HL-60 (cell line): Measurements from ENCODE around the gene NR3C2.

Experiments used
- POLR2AphosphoS5 ChIP-seq: IDR thresholded peaks from 2 replicates; pipeline ENCODE4 v1.6.1; 2012; ENCODE audit warnings: low read depth
- TF ChIP-seq, protein P1 (sequence below): IDR thresholded peaks from one replicate; pipeline ENCODE4 v1.5.1; 2011; ENCODE audit warnings: low read length, control low read depth, inconsistent platforms; ENCODE audit not compliant: insufficient read depth
- TF ChIP-seq, protein P2 (sequence below): IDR thresholded peaks from 2 replicates; pipeline ENCODE4 v1.6.1; 2012; ENCODE audit warnings: low read depth; ENCODE audit not compliant: insufficient replicate concordance

DNA sequence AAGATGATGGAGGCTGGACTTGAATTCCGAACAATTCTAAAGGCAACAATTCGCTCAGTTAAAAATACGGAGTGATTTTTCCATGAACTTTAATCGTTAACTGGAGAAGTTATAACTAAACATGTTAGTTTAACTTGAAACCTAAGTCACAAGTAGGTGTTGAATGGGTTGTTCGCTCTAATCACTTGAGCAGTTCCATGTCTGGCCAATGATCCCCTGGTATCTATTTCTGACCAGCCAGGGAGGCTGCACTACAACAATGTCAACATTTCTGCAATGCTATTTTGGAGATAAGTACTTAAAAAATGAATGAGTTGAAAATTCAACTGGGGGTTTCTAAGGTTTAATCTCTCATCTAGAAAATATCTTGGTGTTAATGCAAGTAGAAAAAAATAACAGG, 112.5 kb downstream of the NR3C2 start:
- TF ChIP-seq, protein P1, sequence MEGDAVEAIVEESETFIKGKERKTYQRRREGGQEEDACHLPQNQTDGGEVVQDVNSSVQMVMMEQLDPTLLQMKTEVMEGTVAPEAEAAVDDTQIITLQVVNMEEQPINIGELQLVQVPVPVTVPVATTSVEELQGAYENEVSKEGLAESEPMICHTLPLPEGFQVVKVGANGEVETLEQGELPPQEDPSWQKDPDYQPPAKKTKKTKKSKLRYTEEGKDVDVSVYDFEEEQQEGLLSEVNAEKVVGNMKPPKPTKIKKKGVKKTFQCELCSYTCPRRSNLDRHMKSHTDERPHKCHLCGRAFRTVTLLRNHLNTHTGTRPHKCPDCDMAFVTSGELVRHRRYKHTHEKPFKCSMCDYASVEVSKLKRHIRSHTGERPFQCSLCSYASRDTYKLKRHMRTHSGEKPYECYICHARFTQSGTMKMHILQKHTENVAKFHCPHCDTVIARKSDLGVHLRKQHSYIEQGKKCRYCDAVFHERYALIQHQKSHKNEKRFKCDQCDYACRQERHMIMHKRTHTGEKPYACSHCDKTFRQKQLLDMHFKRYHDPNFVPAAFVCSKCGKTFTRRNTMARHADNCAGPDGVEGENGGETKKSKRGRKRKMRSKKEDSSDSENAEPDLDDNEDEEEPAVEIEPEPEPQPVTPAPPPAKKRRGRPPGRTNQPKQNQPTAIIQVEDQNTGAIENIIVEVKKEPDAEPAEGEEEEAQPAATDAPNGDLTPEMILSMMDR, result no peak
- TF ChIP-seq, protein P2, sequence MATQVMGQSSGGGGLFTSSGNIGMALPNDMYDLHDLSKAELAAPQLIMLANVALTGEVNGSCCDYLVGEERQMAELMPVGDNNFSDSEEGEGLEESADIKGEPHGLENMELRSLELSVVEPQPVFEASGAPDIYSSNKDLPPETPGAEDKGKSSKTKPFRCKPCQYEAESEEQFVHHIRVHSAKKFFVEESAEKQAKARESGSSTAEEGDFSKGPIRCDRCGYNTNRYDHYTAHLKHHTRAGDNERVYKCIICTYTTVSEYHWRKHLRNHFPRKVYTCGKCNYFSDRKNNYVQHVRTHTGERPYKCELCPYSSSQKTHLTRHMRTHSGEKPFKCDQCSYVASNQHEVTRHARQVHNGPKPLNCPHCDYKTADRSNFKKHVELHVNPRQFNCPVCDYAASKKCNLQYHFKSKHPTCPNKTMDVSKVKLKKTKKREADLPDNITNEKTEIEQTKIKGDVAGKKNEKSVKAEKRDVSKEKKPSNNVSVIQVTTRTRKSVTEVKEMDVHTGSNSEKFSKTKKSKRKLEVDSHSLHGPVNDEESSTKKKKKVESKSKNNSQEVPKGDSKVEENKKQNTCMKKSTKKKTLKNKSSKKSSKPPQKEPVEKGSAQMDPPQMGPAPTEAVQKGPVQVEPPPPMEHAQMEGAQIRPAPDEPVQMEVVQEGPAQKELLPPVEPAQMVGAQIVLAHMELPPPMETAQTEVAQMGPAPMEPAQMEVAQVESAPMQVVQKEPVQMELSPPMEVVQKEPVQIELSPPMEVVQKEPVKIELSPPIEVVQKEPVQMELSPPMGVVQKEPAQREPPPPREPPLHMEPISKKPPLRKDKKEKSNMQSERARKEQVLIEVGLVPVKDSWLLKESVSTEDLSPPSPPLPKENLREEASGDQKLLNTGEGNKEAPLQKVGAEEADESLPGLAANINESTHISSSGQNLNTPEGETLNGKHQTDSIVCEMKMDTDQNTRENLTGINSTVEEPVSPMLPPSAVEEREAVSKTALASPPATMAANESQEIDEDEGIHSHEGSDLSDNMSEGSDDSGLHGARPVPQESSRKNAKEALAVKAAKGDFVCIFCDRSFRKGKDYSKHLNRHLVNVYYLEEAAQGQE, result no peak
- TF ChIP-seq POLR2AphosphoS5, result no peak
